Superior temporal gyrus (tissue), 1 donor: ENCODE results near the gene TMEM14A.
"Not testable (repeated sequence)": the region's sequence is repeated elsewhere in the genome, so short reads cannot be mapped to it uniquely, and the experiment has no call there.

ENCODE experiments used
- DNase-seq: peaks from one replicate; pipeline ENCODE4 v3.0.0-alpha.2; 2016; ENCODE audit errors: extremely low spot score

TMEM14A gene, protein sequence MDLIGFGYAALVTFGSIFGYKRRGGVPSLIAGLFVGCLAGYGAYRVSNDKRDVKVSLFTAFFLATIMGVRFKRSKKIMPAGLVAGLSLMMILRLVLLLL

DNA sequence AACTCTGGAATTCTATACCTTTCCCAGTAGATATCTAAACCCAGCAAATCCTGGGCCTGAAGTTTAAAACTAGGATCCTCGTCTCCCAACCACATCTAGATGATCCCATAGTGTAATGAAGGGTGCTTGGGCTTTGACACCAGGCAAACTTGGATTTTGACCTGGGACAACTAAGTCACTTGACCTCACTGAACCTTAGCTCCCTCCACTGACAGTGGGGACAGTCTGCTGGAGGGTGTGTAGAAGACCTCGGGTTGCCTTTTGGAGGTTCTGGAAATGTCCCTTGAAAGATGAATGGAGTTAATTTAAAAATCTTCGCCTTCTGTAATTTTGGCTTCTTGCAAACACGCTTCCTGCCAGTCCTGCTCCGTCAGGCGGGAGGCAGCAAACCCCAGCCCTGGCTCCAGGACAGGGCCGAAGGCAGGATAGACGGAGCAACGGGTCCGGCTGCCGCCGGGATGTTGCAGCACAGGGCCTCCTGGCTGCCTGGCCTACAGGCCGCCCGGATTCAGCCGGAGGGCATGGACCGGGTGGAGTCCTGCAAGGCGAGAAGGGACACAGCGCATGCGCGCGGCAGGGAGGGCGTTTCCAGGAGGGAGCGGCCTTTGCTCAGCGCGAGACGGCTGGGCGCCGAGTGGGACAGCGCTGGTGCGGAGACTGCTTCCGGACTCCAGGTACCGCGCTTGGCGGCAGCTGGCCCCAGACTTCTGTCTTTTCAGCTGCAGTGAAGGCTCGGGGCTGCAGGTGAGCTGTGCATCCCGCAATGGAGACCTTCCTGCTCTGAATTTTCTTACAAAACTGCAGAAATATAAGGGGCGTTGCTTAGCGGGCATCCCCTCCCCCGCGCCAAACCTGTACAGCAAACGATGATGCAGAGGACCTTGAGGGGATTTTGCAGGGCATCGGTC, at the start of gene TMEM14A:
TSS of gene TMEM14A (plus strand) at position 612 of the 908 bp plus-strand sequence. CDS start 5,990 bp downstream, outside the sequence.
- peak; percentile 95 for DNase-seq

DNA sequence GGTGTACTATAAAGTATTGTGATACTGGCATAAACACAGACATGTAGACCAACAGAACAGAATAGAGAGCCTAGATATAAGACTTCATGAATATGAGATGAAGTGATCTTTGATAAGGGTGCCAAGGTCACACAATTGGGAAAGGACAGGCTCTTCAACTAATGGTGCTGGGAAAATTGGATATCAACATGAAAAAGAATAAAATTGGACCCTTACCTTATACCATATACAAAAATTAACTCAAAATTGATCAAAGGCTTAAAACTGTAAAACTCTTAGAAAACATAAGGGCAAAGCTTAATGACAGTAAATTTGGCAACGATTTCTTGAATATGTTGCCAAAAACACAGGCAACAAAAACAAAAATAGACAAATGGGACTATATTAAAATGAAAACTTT, 49.3 kb upstream of the TMEM14A start:
- DNase-seq: no peak

DNA sequence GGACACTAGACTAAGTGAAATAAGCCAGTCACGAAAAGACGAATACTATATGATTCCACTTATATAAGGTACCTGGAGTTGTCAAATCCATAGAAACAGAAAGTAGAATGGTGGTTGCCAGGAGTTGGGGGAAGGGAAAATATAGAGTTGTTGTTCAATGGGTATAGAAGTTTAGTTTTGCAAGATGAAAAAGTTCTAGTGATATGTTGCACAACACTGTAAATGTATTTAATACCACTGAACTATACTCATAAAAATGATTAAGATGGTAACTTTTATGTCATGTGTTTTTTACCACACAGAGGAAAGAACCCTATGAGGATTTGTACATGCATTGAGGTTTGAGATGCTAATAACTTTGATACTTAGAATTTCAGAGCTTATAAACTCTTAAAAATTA, 48.1 kb upstream of the TMEM14A start:
- no peak for DNase-seq

DNA sequence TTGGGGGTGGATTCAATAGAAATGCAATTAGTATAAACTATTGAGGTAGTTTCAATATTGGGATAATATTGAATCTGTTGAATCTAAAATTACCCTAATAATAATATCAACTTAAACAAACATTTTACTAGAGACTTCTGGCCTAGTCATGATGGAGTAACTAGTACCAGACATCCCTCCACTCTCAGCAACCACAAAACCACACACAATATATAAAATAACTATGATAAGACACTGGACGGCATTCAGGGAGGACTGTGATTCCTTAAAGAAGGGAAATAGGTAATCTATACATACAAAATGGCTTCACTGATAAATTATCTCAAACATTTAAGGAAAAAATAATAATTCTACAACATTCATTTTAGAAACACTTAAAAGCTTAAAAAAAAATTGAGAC, 38.9 kb upstream of the TMEM14A start:
- no peak for DNase-seq

DNA sequence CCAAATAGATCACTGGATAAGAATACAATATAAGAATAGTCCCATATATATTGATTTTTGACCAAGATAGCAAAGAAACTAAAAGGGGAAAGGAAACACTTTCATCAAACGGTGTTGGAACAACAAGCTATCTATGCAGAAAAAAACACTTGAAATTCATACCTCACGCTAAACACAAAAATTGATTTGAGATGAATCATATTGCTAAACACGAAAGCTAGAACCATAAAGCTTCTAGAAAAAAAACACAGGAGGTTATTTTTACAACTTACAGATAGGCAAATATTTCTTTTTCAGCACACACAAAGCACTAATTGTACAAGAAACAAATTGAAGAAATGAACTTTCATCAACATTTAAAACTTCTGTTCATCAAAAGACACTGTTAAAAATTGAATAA, 36.7 kb upstream of the TMEM14A start:
- no peak for DNase-seq

DNA sequence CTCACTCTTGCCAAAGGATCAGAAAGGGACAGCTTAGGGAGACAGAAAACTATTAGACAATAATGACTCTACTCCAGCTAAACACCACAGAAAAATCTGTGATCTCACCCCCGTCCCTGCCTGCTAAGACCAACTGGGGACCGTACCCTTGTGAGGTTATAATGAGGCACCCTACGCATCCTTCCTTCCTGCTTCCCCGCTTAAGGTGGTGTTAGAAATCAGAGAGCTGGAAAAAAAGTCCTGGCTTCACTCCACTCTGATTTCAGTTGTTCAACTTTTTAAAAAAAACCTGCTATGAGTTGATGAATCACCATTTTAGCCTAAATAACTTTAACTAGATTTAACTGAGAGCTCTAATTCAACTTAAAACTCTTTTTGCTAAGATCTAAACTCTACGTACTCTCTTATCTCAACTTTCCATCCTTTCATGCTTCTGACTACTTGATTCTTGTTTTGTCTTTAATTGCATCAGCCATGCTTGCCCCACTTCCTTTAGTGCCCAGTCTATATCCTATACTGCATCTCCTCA, 35.8 kb upstream of the TMEM14A start:
- no peak for DNase-seq

DNA sequence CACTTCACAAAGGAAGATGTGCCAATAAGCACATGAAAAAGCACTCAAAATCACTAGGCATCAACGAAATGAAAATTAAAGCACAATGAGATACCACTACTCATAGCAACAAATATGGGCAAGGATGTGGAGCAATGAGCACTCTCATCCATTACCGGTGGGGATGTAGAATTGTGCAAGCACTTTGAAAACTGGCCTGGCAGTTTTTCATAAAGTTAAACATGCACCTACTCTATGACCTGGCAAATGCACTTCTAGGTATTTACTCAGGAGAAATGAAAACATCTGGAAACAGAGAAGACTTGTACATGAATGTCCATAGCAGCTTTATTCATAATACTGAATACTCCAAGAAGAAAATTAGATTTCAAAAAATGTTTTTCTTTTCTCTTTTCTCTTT, 34.1 kb upstream of the TMEM14A start:
- DNase-seq: no peak

DNA sequence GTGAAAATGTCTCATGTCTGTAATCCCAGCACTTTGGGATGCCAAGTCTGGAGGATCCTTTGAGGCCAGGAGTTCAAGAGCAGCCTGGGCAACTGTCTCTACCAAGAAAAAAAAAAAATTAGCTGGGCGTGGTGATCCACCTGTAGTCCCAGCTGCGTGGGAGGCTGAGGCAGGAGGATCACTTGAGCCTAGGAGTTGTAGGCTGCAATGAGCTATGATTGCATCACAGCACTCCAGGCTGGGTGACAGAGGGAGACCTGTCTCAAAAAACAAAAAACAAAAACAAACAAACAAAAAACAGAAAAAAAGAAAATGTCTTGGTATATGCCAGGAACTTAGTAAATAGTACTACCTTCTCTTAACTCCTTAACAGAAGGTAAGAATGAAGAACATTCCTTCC, 31.4 kb upstream of the TMEM14A start:
- DNase-seq: no peak

DNA sequence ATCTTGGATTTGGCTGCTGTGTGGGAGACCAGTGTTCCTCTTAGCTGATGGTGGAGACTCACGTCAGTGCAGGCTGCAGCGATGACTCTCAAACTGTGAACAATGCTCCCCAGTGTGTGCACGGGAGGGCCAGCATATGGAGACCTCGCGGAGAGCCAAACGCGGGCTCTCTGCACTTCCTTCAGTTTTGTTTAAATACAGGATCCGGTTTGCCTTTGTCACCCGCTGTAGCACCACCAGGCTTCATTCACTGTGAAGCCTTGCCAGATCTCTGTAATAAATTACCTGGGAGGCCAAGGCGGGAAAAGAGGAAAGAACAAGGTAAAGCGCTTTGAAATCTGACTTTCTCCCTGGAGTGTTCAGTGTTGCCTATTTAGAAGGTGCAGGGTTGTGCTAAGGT, 30.7 kb upstream of the TMEM14A start:
- peak; percentile 30 for DNase-seq

DNA sequence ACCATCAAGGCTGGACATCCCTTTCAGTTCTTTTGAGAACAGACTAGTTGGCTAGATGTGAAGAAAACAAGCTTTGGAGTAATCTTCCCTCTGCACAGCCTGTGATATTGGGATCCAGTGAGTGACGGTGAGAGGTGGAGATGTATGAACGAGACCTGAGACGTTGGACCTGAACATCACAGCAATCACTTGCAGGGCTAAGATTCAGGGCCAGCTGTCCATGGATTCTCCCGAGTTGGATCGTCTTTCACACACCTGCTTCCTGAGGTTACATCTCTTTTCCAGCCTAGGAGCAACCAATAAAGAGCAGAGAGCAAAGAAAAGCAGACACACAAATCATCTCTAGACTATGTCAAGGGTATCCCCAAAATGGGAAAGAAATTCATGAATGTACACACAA, 30.0 kb upstream of the TMEM14A start:
- no peak for DNase-seq

DNA sequence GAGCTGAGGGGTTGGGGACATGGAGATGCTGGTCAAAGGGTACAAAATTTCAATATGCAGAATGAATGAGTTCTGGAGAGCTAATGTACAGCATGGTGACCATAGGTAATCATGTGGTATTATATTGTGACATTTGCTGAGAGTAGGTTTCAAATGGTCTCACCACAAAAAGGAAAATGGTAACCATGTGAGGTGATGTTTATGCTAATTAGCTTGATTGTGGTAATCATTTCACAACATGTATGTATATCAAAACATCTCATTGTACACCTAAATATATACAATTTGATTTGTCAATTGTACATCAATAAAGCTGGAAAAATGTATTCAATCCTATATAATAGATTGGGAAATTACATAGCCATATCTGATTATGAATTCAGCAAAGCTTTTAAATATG, 29.5 kb upstream of the TMEM14A start:
- DNase-seq: no peak

DNA sequence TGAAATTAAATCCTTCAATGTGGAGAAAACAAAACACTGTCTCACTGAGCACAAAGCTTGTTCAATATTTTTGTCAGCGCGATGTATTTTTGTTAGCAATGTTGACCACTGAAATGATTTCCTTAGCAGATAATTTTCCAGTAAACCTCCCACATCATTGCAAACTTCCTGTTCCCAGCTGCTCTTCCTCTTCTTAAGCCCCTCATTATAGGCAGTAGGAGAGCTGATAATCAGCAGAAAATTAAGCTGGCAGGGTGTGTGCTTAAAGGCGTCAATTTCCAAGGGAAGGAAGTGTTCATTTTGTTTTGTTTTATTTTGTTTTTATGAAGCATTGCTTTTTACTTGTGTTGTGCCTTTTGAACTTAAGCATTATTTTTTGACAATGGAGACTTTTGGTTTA, 29.1 kb upstream of the TMEM14A start:
- no peak for DNase-seq

DNA sequence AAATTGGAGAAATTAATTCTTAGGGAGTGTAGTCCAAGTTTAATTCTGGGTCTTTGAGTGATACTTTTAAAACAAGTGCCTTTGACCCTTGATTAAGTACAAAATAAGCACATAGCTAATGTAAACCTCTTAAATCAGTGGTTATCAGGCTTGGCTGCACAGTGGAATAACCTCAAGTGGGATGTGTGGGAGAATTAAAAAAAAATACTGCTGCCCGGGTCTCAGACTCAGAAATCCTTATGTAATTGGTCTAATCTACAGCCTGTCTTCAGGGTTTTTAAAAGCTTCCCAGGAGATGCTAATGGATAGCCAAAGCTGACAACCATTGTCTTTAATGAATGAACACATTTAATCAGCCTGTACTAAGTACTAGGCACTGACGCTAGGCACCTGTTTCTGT, 28.5 kb upstream of the TMEM14A start:
- DNase-seq: no peak

DNA sequence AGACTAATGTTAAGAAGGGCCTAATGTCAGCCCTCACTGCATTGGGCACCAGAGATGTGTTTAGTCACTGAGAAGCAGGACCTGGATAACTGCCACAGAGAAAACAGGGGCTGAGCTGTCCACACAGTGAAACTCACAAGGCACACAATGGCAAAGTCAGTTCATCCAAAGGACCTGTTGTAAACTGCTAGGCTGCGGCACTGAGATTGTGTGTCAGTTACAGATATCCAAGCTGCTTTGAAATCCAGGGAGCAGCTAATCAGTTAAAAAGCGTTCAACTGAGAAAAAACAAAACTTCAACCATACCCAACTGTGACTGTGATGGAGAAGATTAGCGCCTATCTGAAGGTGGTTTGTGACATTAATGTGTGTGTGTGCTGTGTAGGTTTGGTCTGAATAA, 27.8 kb upstream of the TMEM14A start:
- DNase-seq: peak; percentile 75

DNA sequence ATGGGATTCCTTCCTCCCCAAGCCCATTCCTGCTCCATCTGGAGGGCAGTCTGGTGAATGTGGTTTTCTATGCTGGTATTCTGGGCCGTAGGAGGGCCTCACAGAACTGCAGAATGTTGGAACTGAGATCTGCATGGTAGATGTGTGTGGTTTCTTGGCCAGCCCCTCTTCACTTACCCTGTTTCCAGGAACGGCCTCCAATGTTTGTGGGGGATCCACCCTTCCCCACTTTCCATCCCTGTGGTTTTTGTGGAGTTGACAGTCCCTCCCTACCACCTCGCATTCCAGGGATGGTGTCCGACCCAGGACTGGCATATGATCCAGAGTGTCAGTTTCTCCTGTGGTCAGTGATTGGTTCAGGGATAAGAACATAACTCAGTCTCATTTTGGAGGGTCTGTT, 26.7 kb upstream of the TMEM14A start:
- DNase-seq: no peak

DNA sequence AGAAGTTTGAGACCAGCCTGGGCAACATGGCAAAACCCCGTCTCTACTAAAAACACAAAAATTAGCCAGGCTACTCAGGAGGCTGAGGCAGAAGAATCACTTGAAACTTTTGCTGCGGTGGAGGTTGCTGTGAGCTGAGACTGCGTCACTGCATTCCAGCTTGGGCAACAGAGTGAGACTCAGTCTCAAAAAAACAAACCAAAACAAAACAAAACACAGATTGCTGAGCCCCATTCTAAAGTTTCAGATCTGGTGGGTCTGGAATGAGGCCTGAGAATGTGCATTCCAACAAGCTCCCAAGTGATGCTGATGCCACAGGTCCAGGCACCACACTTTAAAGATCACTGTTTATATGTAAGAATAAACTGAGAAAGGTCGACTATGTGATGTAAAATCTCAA, 24.9 kb upstream of the TMEM14A start:
- no peak for DNase-seq

DNA sequence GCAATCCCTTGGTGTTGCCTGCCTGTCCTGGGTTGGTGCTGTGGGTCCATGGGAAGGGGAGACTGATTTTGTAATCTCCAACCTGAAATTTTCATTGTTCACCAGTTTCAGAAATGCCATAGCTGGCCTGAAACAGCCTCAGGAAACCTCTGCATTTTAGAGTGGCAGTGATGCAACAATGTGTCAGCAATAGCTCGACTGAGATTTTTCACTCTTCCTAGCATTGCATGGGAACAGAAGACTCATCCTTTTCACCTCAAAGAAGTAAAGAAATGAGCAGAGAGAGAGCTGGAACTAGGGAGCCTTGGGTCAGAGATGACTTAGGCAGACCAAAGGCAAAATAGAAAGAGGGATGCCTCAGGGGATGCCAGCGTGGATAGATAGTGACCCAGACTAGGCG, 23.7 kb upstream of the TMEM14A start:
- DNase-seq: no peak

DNA sequence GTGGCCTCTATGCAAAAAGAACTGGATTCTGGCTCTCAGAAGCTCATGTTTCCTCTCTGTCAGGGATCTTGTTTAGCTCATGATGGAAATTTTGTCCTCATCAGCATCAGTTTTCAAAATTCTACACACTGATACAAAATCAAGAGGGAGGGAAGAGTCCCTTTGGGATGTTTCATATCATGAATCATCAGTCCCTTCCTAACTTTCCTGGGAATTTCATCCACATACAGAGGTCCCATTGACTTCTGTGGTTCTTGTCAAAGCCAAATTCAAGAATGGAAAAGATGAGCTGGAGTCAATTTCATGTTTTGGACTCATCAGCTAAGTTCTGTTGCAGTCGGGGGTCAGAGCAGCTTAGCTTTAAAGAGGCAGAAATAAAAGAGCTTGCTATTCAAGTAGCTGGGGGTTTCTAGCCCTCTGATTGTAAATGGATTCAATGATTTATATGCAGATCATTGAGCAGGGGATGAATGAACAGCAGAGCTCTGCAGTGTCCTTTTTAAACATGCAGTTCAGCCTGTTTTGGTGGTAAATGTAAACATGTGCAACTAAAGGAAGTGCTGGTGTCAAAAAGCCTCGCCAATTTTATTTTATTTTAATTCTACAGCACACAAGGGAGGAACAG, 21.3 kb upstream of the TMEM14A start:
- no peak for DNase-seq

DNA sequence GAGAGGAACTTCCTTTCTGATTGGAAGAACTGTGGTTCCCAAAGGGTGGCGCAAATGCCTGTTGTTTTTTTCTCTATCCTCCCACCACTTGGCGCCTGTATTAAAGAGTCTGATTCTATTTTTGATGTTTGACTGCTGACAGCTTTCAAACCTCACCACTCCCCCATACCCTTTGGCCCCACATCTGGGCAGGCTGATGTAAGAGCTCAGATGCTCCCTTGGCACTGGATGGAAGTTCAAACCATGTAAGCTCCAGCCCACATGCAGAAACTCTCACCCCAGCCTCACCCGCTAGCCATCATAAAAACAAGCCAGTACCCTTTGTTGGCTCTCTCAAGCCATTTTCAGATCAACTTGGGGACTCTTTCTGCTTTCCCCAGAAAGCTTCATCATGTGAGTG, 20.0 kb upstream of the TMEM14A start:
- DNase-seq: no peak

DNA sequence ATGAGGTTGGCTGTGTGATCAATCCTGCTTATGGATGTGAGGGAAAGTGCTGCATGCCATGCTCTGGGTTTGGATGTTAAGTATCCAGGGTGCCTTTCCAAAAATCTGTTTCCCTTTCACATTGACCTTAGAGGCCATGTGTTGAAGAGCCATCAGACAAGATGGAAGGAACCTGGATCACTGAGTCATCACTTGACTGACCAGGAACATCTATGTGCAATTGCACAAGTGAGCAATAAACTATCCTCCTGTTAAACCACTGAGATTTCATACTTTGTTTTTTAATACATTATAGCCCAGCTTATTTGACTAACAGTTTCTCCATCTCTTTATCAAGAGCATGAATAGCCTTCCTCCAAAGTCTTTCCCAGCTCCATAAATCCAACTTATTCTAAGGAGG, 17.8 kb upstream of the TMEM14A start:
- no peak for DNase-seq

DNA sequence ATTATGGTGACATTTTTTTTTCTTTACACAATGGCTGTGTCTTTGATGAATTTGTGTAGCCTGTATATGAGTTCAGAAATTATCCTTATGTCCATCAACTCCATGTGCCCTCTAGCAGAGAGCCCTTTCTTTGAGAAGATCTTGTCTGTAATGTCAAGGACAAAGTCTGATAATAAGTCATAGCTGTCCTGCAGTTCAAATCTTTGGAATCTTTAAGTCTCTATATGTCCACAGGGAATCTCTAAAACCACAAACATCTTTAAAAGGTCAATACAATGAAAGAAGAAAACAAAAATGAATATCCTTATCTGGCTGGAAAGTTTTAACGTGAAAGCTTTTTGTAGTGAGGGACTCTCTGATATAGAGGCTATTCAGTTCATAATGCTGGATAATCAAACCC, 16.9 kb upstream of the TMEM14A start:
- DNase-seq: no peak

DNA sequence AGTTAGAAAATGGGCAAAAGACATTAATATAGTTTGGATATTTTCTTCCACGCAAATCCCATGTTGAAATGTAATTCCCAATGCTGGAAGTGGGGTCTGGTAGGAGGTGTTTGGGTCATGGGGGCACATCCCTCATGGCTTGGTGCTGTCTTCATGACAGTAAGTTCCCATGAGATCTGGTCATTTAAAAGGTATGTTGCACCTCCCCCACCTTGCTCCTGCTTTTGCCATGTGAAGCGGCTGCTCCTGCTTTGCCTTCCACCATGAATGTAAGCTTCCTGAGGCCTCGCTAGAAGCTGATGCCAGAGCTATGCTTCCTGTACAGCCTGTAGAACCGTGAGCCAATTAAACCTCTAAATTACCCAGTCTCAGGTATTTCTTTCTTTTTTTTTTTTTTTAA, 16.3 kb upstream of the TMEM14A start:
- no peak for DNase-seq

DNA sequence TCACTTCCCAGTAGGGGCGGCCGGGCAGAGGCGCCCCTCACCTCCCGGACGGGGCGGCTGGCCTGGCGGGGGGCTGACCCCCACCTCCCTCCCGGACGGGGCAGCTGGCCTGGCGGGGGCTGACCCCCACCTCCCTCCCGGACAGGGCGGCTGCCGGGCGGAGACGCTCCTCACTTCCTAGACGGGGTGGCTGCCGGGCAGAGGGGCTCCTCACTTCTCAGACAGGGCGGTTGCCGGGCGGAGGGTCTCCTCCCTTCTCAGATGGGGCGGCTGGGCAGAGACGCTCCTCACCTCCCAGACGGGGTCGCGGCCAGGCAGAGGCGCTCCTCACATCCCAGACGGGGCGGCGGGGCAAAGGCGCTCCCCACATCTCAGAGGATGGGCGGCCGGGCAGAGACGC, 15.0 kb upstream of the TMEM14A start:
- not testable (repeated sequence) for DNase-seq
